C4-2B (cell line): ENCODE data around the gene CHRM2.

Source experiments
- ZFX ChIP-seq: fragments of 450-650 bp; IDR thresholded peaks from 2 replicates; pipeline ENCODE4 v1.6.1; 2017
- TF ChIP-seq, protein P1 (sequence below): fragments of 450-650 bp; conservative IDR thresholded peaks from 2 replicates; pipeline ENCODE4 v1.5.1; 2017; ENCODE audit warnings: mild to moderate bottlenecking

DNA sequence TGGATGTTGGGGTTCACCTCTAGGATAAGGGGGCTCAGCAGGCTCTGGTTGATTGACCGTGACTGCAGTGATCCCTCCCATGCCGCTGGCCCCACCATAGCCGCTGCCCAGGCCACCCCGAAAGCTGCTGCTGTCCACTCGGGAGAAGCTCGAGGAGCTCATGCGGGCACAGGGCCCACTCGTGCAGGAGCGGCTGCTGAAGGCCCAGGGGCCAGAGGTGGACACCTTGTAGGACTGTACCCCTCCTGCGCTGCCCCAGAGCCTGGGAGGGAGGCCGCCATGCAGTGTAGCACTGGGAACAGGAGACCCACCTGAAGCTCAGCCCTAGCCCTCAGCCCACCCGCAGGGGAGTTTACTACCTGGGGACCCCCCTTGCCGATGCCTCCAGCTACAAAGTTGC, 70.0 kb downstream of the CHRM2 start:
- TF ChIP-seq, protein P1, sequence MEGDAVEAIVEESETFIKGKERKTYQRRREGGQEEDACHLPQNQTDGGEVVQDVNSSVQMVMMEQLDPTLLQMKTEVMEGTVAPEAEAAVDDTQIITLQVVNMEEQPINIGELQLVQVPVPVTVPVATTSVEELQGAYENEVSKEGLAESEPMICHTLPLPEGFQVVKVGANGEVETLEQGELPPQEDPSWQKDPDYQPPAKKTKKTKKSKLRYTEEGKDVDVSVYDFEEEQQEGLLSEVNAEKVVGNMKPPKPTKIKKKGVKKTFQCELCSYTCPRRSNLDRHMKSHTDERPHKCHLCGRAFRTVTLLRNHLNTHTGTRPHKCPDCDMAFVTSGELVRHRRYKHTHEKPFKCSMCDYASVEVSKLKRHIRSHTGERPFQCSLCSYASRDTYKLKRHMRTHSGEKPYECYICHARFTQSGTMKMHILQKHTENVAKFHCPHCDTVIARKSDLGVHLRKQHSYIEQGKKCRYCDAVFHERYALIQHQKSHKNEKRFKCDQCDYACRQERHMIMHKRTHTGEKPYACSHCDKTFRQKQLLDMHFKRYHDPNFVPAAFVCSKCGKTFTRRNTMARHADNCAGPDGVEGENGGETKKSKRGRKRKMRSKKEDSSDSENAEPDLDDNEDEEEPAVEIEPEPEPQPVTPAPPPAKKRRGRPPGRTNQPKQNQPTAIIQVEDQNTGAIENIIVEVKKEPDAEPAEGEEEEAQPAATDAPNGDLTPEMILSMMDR = no peak
- no peak for TF ChIP-seq ZFX
